H1 (cell line): Measurements from ENCODE around the gene RPS15. TPM values are rescaled to one million over a fixed set of nuclear protein-coding genes. Genes with fewer than 3 reads are reported as not detected.

Experiments
- ATF3 ChIP-seq: IDR thresholded peaks from 2 replicates; pipeline ENCODE4 v1.6.1; 2011; ENCODE audit warnings: low read depth, mild to moderate bottlenecking, low read length; ENCODE audit not compliant: insufficient read depth
- CEBPB ChIP-seq: IDR thresholded peaks from 2 replicates; pipeline ENCODE4 v1.6.1; 2012; ENCODE audit warnings: low read depth, low read length
- CHD1 ChIP-seq: IDR thresholded peaks from 2 replicates; pipeline ENCODE4 v1.6.1; 2012; ENCODE audit warnings: low read depth, low read length, improper control_type of control experiment
- CTCF ChIP-seq, 3 experiments: IDR thresholded peaks; 1 replicate in 2 of 3; 2 replicates in 1 of 3; pipeline versions ENCODE4 v1.5.1 to v1.6.1; 2011; ENCODE audit warnings: low read length in 3 of 3, mild to moderate bottlenecking in 3 of 3, inconsistent platforms in 2 of 3, low read depth in 1 of 3, moderate library complexity in 1 of 3; ENCODE audit not compliant: insufficient read depth in 1 of 3; ENCODE audit errors: control extremely low read depth in 1 of 3
- JUN ChIP-seq: IDR thresholded peaks from 2 replicates; pipeline ENCODE4 v1.6.1; 2011; ENCODE audit warnings: low read depth, mild to moderate bottlenecking, improper control_type of control experiment, low read length
- RFX5 ChIP-seq: IDR thresholded peaks from 2 replicates; pipeline ENCODE4 v1.6.1; 2011; ENCODE audit warnings: low read depth, low read length, improper control_type of control experiment, borderline replicate concordance
- YY1 ChIP-seq: IDR thresholded peaks from 2 replicates; pipeline ENCODE4 v1.6.1; 2011; ENCODE audit warnings: low read depth, mild to moderate bottlenecking, low read length
- polyA plus RNA-seq, 7 experiments: library from polyadenylated mRNA; depleted of rRNA in 3 of 7; stranded (reverse) in 5 of 7; unstranded in 2 of 7; fragments of >200 nt in 5 of 7; fragments of 200-250 nt in 2 of 7; gene quantifications; 1 replicate in 5 of 7; 2 replicates in 1 of 7; 4 replicates in 1 of 7; pipeline versions ENCODE4 v1.2.1 to v1.2.3, GENCODE V29; 2011 to 2013; ENCODE audit warnings: missing spikeins in 2 of 7, mixed read lengths in 2 of 7
- total RNA-seq: library from RNA; stranded (reverse); fragmentation: NEBNext Ultra II Directional; extraction: Animal tissue kit (Norgen Biotek cat#: 25700); gene quantifications from 2 replicates; pipeline ENCODE4 v1.2.1, GENCODE V29; 2021

Gene RPS15
- total and polyA plus RNA-seq, 2 of the 8 experiments (the other 6 are each of a cell fraction or from before 2014, with no cell fraction given) = 1,562 to 3,890 TPM

GRCh38 chr19:1392407-1392806 is 45.8 kb upstream of the RPS15 start (continued):
- TF ChIP-seq CTCF (IDR thresholded peaks at IDR 0.05; ENCODE audit: control extremely low read depth in 1 of 3, insufficient read depth in 1 of 3, low read depth in 1 of 3, low read length in 3 of 3) = no peak
- TF ChIP-seq CHD1 = no peak
- TF ChIP-seq YY1 = no peak
- no peak for TF ChIP-seq JUN
- TF ChIP-seq RFX5 = no peak
- TF ChIP-seq CEBPB = no peak
- no peak for TF ChIP-seq ATF3
